HG03457 (cell line): ENCODE data around the gene TBC1D3B.
"Not testable (repeated sequence)": the region's sequence is repeated elsewhere in the genome, so short reads cannot be mapped to it uniquely, and the experiment has no call there.

Source experiments
- ATAC-seq: cut with Tn5 transposase; IDR thresholded peaks from one replicate; pipeline ENCODE4 v1.9.1; 2021; ENCODE audit warnings: moderate number of reproducible peaks; ENCODE audit not compliant: unreplicated experiment

Gene TBC1D3B

GRCh38 chr17:36182176-36183000, 6.0 kb upstream of the TBC1D3B start:
- no peak for ATAC-seq

GRCh38 chr17:36181446-36182175, 5.2 kb upstream of the TBC1D3B start:
- ATAC-seq: not testable (repeated sequence)

- not testable (repeated sequence) for ATAC-seq
Measured at GRCh38 chr17:36168836-36169235, 7.6 kb downstream of the TBC1D3B start.

- ATAC-seq: no peak
Measured at GRCh38 chr17:36153895-36154610, 22.4 kb downstream of the TBC1D3B start.

- no peak for ATAC-seq
Measured at GRCh38 chr17:36152639-36153120, 23.8 kb downstream of the TBC1D3B start.

- ATAC-seq: no peak
Measured at GRCh38 chr17:36151891-36152638, 24.4 kb downstream of the TBC1D3B start.

GRCh38 chr17:36149296-36149820, 27.1 kb downstream of the TBC1D3B start:
- ATAC-seq: no peak

GRCh38 chr17:36148559-36149295, 27.7 kb downstream of the TBC1D3B start:
- no peak for ATAC-seq

GRCh38 chr17:36147601-36148000, 28.8 kb downstream of the TBC1D3B start:
- ATAC-seq: no peak

- no peak for ATAC-seq
Measured at GRCh38 chr17:36144981-36145729, 31.3 kb downstream of the TBC1D3B start.

GRCh38 chr17:36144014-36144413, 32.4 kb downstream of the TBC1D3B start:
- ATAC-seq: no peak

- no peak for ATAC-seq
Measured at GRCh38 chr17:36142806-36143205, 33.6 kb downstream of the TBC1D3B start.

- no peak for ATAC-seq
Measured at GRCh38 chr17:36142235-36142634, 34.2 kb downstream of the TBC1D3B start.

- no peak for ATAC-seq
Measured at GRCh38 chr17:36136439-36136838, 40.0 kb downstream of the TBC1D3B start.

GRCh38 chr17:36136036-36136435, 40.4 kb downstream of the TBC1D3B start:
- ATAC-seq: no peak

- ATAC-seq: no peak
Measured at GRCh38 chr17:36135465-36135864, 41.0 kb downstream of the TBC1D3B start.

- no peak for ATAC-seq
Measured at GRCh38 chr17:36133602-36134236, 42.7 kb downstream of the TBC1D3B start.

- no peak for ATAC-seq
Measured at GRCh38 chr17:36132421-36132831, 44.0 kb downstream of the TBC1D3B start.

GRCh38 chr17:36131931-36132330, 44.5 kb downstream of the TBC1D3B start:
- no peak for ATAC-seq
